ENCODE measurements around the gene AGBL4.

- TF ChIP-seq CTCF (conservative IDR thresholded peaks at IDR 0.05; ENCODE audit: low read depth, low read length) (no peak), EZH2 (IDR thresholded peaks at IDR 0.05; ENCODE audit: low read length, unreplicated experiment) (no peak)
These were observed 1192.4 kb downstream of the AGBL4 start for GRCh38 chr1:48831120-48831978.
